ENCODE results near the gene COMP.
"Not testable (repeated sequence)": the region's sequence is repeated elsewhere in the genome, so short reads cannot be mapped to it uniquely, and the experiment has no call there.

The COMP gene

GRCh38 chr19:18790566-18791314, at the start of gene COMP:
Gene COMP (minus strand): TSS chr19:18791305. CDS start chr19:18791269, 36 bp downstream.
- no peak for DNase-seq (ENCODE audit: low spot score)
- FAIRE-seq: no peak

- no peak for FAIRE-seq
Measured at GRCh38 chr19:18840288-18841267, 49.5 kb upstream of the COMP start.

GRCh38 chr19:18839465-18840287, 48.6 kb upstream of the COMP start:
- FAIRE-seq (no peak), DNase-seq (ENCODE audit: low spot score) (no peak)

More at GRCh38 chr19:18840288-18841267, 49.5 kb upstream of the COMP start:
- no peak for DNase-seq (ENCODE audit: low spot score)

- FAIRE-seq (no peak), DNase-seq (ENCODE audit: low spot score) (no peak)
Measured at GRCh38 chr19:18834644-18834984, 43.5 kb upstream of the COMP start.

- DNase-seq (ENCODE audit: low spot score) (no peak), FAIRE-seq (no peak)
Measured at GRCh38 chr19:18833849-18834643, 42.9 kb upstream of the COMP start.

DNA sequence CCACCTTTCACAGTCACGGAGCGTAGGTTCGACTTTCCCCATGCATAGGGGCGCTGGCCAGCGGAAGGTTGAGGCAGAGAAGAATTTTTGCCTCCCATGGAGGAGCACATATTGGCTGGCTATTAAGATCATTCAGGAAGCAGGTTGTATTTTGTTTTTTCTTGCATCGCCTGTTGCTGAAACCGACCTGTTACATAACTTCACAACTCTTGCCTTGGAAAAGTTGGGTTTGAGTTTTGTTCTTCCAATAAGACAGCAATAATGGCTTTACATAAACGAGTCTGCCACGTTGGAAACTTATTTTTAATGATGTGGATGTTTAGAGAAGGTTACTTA, 42.0 kb upstream of the COMP start:
- FAIRE-seq: no peak
- DNase-seq (ENCODE audit: low spot score): no peak

DNA sequence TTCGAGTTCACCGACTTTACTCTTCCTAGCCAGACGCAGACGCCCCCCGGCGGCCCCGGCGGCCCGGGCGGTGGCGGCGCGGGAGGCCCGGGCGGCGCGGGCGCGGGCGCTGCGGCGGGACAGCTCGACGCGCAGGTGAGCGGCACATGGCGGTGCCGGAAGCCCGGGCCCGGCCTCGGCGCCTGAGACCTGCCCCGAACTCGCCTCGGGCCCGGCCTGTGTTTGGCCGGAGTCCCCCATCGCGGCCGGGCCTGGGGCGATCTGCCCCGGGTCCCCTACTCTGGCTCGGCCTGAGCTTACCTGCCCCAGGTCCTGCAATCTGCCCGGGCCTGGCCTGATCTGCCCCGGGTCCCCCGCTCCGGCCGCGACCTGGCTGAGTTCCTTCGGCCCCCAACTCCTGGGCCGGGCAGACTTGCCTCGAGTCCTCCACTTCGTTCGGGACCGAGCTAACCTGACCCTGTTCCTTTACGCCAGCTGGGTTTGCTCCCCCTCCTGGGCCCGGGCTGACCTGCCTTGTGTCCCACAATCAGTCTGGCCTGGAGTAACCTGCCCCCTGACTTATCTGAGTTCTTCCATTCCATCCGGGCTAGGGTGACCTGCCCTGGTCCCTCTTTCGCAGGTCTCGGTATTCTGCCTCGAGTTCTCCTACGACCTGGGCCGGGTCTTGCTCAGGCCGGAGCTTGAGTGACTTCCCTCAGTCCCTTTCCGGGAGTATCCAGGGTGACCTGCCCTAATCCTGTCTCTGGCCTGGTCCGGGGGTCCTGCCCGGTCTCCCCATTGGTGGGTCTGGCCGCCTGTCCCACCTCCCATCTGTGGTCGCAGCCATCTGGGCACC, 41.4 kb upstream of the COMP start:
- FAIRE-seq (no peak), DNase-seq (ENCODE audit: low spot score) (peak; percentile 21)

GRCh38 chr19:18831524-18832305, 40.6 kb upstream of the COMP start, which contains the start of gene UPF1:
Gene UPF1 (plus strand): TSS chr19:18831959. CDS start chr19:18832210, 251 bp downstream.
- no peak for FAIRE-seq
- DNase-seq (ENCODE audit: low spot score): peak; percentile 93

GRCh38 chr19:18830488-18830887, 39.4 kb upstream of the COMP start:
- DNase-seq (ENCODE audit: low spot score): no peak
- no peak for FAIRE-seq

DNA sequence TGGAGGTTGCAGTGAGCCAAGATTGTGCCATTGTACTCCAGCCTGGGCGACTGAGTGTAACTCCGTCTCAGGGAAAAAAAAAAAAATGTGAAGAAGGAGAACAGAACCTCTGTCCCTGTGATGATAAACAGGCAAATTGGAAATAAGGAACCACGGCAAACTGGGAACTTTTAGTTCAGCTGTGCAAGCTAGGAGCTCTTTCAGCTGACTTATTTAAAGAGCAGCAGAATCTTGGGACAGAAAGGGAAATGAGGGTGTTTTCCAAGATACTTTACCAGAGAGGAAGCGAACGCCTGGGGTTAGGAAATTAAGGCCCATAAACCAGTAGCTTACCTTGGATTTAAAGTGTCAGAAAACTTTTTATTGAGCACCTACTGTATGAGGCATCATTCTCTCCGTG, 37.7 kb upstream of the COMP start:
- DNase-seq (ENCODE audit: low spot score) (no peak), FAIRE-seq (no peak)

- no peak for FAIRE-seq
- no peak for DNase-seq (ENCODE audit: low spot score)
Measured at GRCh38 chr19:18817574-18817973, 26.5 kb upstream of the COMP start.

DNA sequence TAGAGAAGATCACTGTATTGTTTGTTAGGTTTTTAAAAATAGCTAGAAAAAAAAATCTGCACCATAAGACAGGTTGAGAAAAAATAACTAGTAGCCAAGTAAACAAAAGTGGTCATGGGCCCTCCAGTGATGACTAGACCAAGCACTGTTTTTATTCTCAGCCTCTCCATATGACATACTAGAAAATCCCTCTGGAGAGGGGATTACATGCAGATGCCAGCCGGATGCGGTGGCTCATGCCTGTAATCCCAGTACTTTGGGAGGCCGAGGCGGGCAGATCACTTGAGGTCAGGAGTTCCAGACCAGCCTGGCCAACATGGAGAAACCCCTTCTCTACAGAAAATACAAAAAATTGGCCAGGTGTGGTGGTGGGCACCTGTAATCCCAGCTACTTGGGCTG, 25.5 kb upstream of the COMP start:
- not testable (repeated sequence) for FAIRE-seq; DNase-seq (ENCODE audit: low spot score)

DNA sequence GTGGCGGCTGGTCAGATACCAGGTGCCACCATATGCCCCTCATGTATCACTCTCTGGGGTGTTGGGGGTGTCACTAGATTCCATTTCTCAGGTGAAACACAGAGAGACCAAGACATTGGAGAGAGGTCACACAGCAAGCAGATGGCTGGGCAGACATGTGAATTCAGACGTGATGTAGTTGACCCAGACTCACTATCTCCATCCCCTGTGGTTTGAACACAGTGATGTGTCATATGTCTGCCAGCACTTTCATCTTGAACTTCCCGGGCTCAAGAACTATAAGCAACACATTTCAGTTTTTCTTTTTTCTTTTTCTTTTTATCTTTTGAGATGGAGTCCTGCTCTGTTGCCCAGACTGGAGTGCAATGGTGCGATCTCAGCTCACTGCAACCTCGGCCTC, 24.6 kb upstream of the COMP start:
- FAIRE-seq (no peak), DNase-seq (ENCODE audit: low spot score) (no peak)

DNA sequence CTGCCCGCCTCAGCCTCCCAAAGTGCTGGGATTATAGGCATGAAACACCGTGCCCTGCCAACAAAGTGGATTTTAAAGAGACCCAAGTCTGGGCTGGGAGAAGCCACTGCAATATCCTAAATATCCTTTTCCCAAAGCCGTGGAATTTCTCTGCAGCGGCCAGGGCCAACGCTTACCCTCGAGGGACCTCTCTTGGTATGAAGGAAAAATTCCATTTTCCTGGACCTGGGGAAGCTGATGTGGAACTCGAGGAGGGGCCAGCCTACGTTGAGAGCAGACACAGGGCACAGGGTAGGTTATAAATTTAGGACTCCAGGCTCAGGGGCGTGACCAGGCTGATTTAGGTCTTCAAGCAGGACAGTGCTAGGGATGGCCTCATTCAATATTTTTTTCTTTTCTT, 23.0 kb upstream of the COMP start:
- no peak for DNase-seq (ENCODE audit: low spot score)
- FAIRE-seq: no peak

- DNase-seq (ENCODE audit: low spot score); FAIRE-seq: not testable (repeated sequence)
Measured at GRCh38 chr19:18811638-18812037, 20.5 kb upstream of the COMP start.

DNA sequence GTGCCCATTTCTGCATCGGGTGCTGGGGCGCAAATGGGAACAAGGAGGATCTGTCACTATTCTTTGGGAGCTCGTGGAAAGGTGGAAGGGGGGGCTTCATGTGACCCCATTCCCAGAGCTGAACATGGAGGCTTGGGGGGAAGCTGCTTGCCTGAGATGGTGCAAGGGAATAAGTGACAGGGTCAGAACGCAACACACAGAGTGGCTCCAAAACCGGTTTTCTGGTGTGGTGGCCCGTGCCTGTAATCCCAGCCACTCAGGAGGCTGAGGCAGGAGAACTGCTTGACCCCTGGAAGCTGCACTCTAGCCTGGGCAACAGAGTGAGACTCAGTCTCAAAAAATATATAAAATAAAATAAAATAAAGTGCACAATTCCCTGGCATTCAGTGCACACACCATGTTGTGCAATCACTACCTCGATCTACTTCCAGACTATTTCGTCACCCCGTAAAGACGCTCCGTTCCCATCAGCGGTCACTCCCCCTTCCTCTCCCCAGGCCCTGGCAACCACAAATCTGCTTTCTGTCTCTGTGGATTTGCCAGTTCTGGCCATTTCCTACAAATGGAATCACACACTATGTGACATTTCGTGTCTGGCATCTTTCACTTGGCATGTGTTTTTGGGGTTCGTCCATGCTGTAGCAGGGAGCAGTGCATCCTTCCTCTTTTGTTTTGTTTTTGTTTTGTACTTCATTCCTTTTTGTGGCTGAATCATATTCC, 18.2 kb upstream of the COMP start:
- DNase-seq (ENCODE audit: low spot score): no peak
- FAIRE-seq: no peak

- no peak for FAIRE-seq
- no peak for DNase-seq (ENCODE audit: low spot score)
Measured at GRCh38 chr19:18807861-18808331, 16.8 kb upstream of the COMP start.

DNA sequence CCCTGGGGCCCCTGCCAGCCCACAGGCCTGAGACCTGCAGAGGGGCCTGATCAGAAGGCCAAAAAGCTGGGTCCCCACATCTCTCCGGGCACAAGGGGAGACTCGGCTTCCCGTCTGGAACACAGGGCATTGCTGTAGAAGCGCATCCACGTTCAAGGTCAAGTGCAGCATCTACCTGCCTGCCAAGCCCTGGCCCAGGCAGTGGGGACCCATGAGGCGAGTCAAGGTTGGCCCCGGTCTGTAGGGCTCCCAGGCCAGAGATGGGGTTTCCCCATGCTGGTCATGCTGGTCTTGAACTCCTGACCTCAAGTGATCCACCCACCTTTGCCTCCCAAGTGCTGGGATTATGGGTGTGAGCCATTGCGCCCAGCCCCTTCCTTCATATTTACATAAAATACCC, 13.5 kb upstream of the COMP start:
- DNase-seq (ENCODE audit: low spot score) (no peak), FAIRE-seq (no peak)
